DMS 273 treated with DMSO at 0.1 percent for 48 hours (cell line): ENCODE results near the gene KHDRBS1.
A peak's percentile ranks its signal among the peaks of the same experiment; 100 is the strongest.
"Not testable (repeated sequence)": the region's sequence is repeated elsewhere in the genome, so short reads cannot be mapped to it uniquely, and the experiment has no call there.

Experiments
- DNase-seq: peaks from one replicate; lab custom pipeline; 2025; lab: John Stamatoyannopoulos, UW

Gene KHDRBS1

GRCh38 chr1:32013386-32014198, at the start of gene KHDRBS1:
TSS of gene KHDRBS1 (plus strand) at chr1:32013868. CDS start at chr1:32013996, 128 bp downstream.
- peak; percentile 94 for DNase-seq

GRCh38 chr1:31970873-31971272, 42.8 kb upstream of the KHDRBS1 start:
- no peak for DNase-seq

- DNase-seq = no peak
Observed at GRCh38 chr1:31976401-31976800, 37.3 kb upstream of the KHDRBS1 start.

- peak; percentile 50 for DNase-seq
Observed at GRCh38 chr1:31977385-31978131, 36.1 kb upstream of the KHDRBS1 start.

- no peak for DNase-seq
Observed at GRCh38 chr1:31978843-31979400, 34.7 kb upstream of the KHDRBS1 start.

GRCh38 chr1:31980835-31981455, 32.7 kb upstream of the KHDRBS1 start:
- no peak for DNase-seq

- no peak for DNase-seq
Observed at GRCh38 chr1:31981456-31981839, 32.2 kb upstream of the KHDRBS1 start.

- no peak for DNase-seq
Observed at GRCh38 chr1:31981972-31982371, 31.7 kb upstream of the KHDRBS1 start.

GRCh38 chr1:31984419-31985347, 29.0 kb upstream of the KHDRBS1 start:
- DNase-seq = no peak

- DNase-seq = peak; percentile 16
Observed at GRCh38 chr1:31985430-31985829, 28.2 kb upstream of the KHDRBS1 start.

GRCh38 chr1:31987135-31987619, 26.5 kb upstream of the KHDRBS1 start:
- peak; percentile 62 for DNase-seq

- DNase-seq = no peak
Observed at GRCh38 chr1:31989964-31990363, 23.7 kb upstream of the KHDRBS1 start.

GRCh38 chr1:31991182-31991581, 22.5 kb upstream of the KHDRBS1 start:
- no peak for DNase-seq

- DNase-seq = no peak
Observed at GRCh38 chr1:31995263-31995662, 18.4 kb upstream of the KHDRBS1 start.

GRCh38 chr1:31996121-31996520, 17.5 kb upstream of the KHDRBS1 start:
- DNase-seq = not testable (repeated sequence)

GRCh38 chr1:32001863-32002262, 11.8 kb upstream of the KHDRBS1 start:
- DNase-seq = no peak

- not testable (repeated sequence) for DNase-seq
Observed at GRCh38 chr1:32002285-32002684, 11.4 kb upstream of the KHDRBS1 start.

GRCh38 chr1:32005522-32005921, 8.1 kb upstream of the KHDRBS1 start:
- no peak for DNase-seq

GRCh38 chr1:32007591-32007940, 6.1 kb upstream of the KHDRBS1 start:
- DNase-seq = no peak

GRCh38 chr1:32010246-32010645, 3.4 kb upstream of the KHDRBS1 start:
- no peak for DNase-seq

- DNase-seq = no peak
Observed at GRCh38 chr1:32012709-32013385, 821 bp upstream of the KHDRBS1 start.
